Measurements from ENCODE around the gene CFAP119. TPM values are rescaled to one million over a fixed set of nuclear protein-coding genes. Genes with fewer than 3 reads are reported as not detected.

Gene CFAP119
- total and polyA plus RNA-seq, 9 of the 15 experiments (the other 6 are each of a cell fraction or from before 2014, with no cell fraction given), result 5.5 to 33.7 (median 9.6) TPM

- Histone ChIP-seq H3K9ac (ENCODE audit: insufficient read depth in 1 of 2, low read depth in 2 of 2, low read length in 2 of 2) (peak overlapping the region in 1 of 2 experiments; percentile 49; a peak in 1 of 4 replicates), H3K4me2 (ENCODE audit: insufficient read depth, low read length) (no peak overlapping the region), H3K27me3 (ENCODE audit: control insufficient read depth in 2 of 2, insufficient read depth in 2 of 2, low read length in 2 of 2) (no peaks in the 10 kb centered on the region), H3K79me2 (ENCODE audit: control insufficient read depth, insufficient read depth, low read length) (peaks cover 33% of the 10 kb centered on the region), H3K9me1 (ENCODE audit: control insufficient read depth, insufficient read depth, low read length) (no peaks in the 10 kb centered on the region), H3K4me3 (no peak overlapping the region), H3K27ac (ENCODE audit: extremely low read depth, low read depth, low read length) (no peak overlapping the region), H2AFZ (ENCODE audit: low read depth, low read length) (no peak overlapping the region), H3K36me3 (ENCODE audit: control insufficient read depth, insufficient read depth, low read length) (peaks cover 51% of the 10 kb centered on the region; the same call in 1 of the 3 replicates), H4K20me1 (replicated peaks; ENCODE audit: control insufficient read depth, insufficient read depth, low read length) (no peaks in the 10 kb centered on the region; the same call in 1 of the 2 replicates), H3K4me1 (replicated peaks in 1 of 2; ENCODE audit: control insufficient read depth in 2 of 2, insufficient read depth in 2 of 2, low read length in 2 of 2) (peaks cover 27 to 56% of the 10 kb centered on the region in 2 experiments), H3K9me3 (replicated peaks; ENCODE audit: control insufficient read depth, insufficient read depth, low read depth, low read length) (no peaks in the 10 kb centered on the region)
- ChIA-PET POLR2A (interaction anchor here (0.6 to 2.4 kb wide), 8 partner anchors 8 to 171 kb away, joined by 3 to 14 read pairs (median 8); partner anchors contain the start of genes PHKG2 and ZNF629), CTCF (ENCODE audit: low intra/inter-chr PET ratio) (no interaction called here)
- intact Hi-C loops (cut with micrococcal nuclease) (loop anchor here (5.0 to 10.0 kb wide), 2 partner anchors 65 to 143 kb away; partner anchors contain the start of gene FBXL19), in situ Hi-C loops (cut with MboI) (no loop called here)
- BruUV-seq (replicated peaks), result no TSS peak
- WGBS (ENCODE audit: insufficient coverage, low coverage, missing lambda C conversion rate), result 88% methylated on average over 6 of the region's 6 CpGs
- FAIRE-seq (no peak), ATAC-seq (no peak), DNase-seq (ENCODE audit: extremely low read depth in 1 of 4, low spot score in 3 of 4) (no peak)
- TF ChIP-seq ETS1 (conservative IDR thresholded peaks at IDR 0.05; ENCODE audit: control insufficient read depth, low read depth, low read length), result no peak
- TF ChIP-seq CTCF (IDR thresholded peaks at IDR 0.05 in 2 of 3, conservative IDR thresholded peaks at IDR 0.05 in 1 of 3; ENCODE audit: insufficient read depth in 2 of 3, low read depth in 1 of 3, low read length in 3 of 3), result no peak
- no peak for TF ChIP-seq SAFB2 (IDR thresholded peaks at IDR 0.05; ENCODE audit: borderline replicate concordance, low read depth, low read length, severe bottlenecking)
- no peak for TF ChIP-seq ZNF780A (CRISPR knock-in tag; IDR thresholded peaks at IDR 0.05)
- TF ChIP-seq MAFK (IDR thresholded peaks at IDR 0.05; ENCODE audit: low read length), result no peak
- no peak for TF ChIP-seq USF2 (CRISPR knock-in tag; IDR thresholded peaks at IDR 0.05)
- no peak for TF ChIP-seq ZNF395 (CRISPR knock-in tag; IDR thresholded peaks at IDR 0.05)
- no peak for TF ChIP-seq ZNF76 (CRISPR knock-in tag; IDR thresholded peaks at IDR 0.05; ENCODE audit: borderline replicate concordance)
- no peak for TF ChIP-seq TAF15 (IDR thresholded peaks at IDR 0.05; ENCODE audit: low read depth, low read length)
- TF ChIP-seq RFX7 (CRISPR knock-in tag; IDR thresholded peaks at IDR 0.05), result no peak
- no peak for TF ChIP-seq PHF21A (IDR thresholded peaks at IDR 0.05; ENCODE audit: borderline replicate concordance, low read depth)
- TF ChIP-seq ZNF280B (CRISPR knock-in tag; IDR thresholded peaks at IDR 0.05), result no peak
- TF ChIP-seq HINFP (tag; conservative IDR thresholded peaks at IDR 0.05; ENCODE audit: low read depth), result no peak
Measured at GRCh38 chr16:30779596-30779995, 17.7 kb upstream of the CFAP119 start.

Measured in K562 (cell line).